Thymus (tissue), 11 donors: Measurements from ENCODE around the gene SWSAP1. TPM values are rescaled to one million over a fixed set of nuclear protein-coding genes. Genes with fewer than 3 reads are reported as not detected.

Experiments
- DNase-seq, 9 donors: peaks; one replicate each; pipeline ENCODE4 v3.0.0-alpha.2; 2013; ENCODE audit warnings: low spot score in 9 of 9, low read depth in 6 of 9, missing footprints in 1 of 9
- H3K27ac ChIP-seq, 2 donors: one replicate each; pipeline ENCODE4 v1.5.1; 2013; ENCODE audit warnings: control low read depth in 1 of 2, low read depth in 1 of 2, low read length in 1 of 2, mild to moderate bottlenecking in 1 of 2, moderate library complexity in 1 of 2
- H3K27me3 ChIP-seq, 2 donors: one replicate each; pipeline ENCODE4 v1.5.1; 2013; ENCODE audit warnings: low read length in 1 of 2; ENCODE audit not compliant: control insufficient read depth in 2 of 2, insufficient read depth in 1 of 2
- H3K36me3 ChIP-seq, 2 donors: one replicate each; pipeline ENCODE4 v1.5.1; 2013; ENCODE audit warnings: low read length in 1 of 2, mild to moderate bottlenecking in 1 of 2, moderate library complexity in 1 of 2; ENCODE audit not compliant: control insufficient read depth in 2 of 2, insufficient read depth in 2 of 2
- H3K4me1 ChIP-seq, 2 donors: one replicate each; pipeline ENCODE4 v1.5.1; 2013; ENCODE audit warnings: low read length in 2 of 2; ENCODE audit not compliant: control insufficient read depth in 2 of 2, insufficient read depth in 2 of 2
- H3K4me3 ChIP-seq, 2 donors: one replicate each; pipeline ENCODE4 v1.5.1; 2013; ENCODE audit warnings: low read length in 2 of 2, control low read depth in 1 of 2, mild to moderate bottlenecking in 1 of 2
- H3K9me3 ChIP-seq, 2 donors: one replicate each; pipeline ENCODE4 v1.5.1; 2013; ENCODE audit warnings: low read length in 1 of 2, mild to moderate bottlenecking in 1 of 2; ENCODE audit not compliant: control insufficient read depth in 2 of 2, insufficient read depth in 1 of 2
- WGBS: extraction: QIAGEN DNeasy Blood & Tissue Kit; methylation state at CpG from one replicate; pipeline ENCODE4 v1.1.7; 2013; 5-methylcytosine and 5-hydroxymethylcytosine counted together
- polyA plus RNA-seq: library from polyadenylated mRNA; stranded (reverse); fragments of 200-250 nt; gene quantifications from one replicate; pipeline ENCODE4 v1.2.3, GENCODE V29; 2013
- total RNA-seq: library from RNA; stranded (reverse); fragments of 120-200 nt; gene quantifications from one replicate; pipeline ENCODE4 v1.2.4, GENCODE V29; 2013
- donor health status: healthy.

The SWSAP1 gene
- total and polyA plus RNA-seq, 2 donors = 3.3 to 5.9 TPM

- 3% methylated on average over 54 of the region's 54 CpGs for WGBS
- peaks cover 30 to 45% of the 10 kb centered on the region in 2 donors for H3K27me3 ChIP-seq
- peak; percentile 90 to 99 (median 96) for DNase-seq
- peaks cover 6 to 14% of the 10 kb centered on the region in 2 donors for H3K36me3 ChIP-seq
- H3K4me3 ChIP-seq = peak overlapping the region; percentile 54 to 55
- peaks cover 13 to 48% of the 10 kb centered on the region in 2 donors for H3K4me1 ChIP-seq
- peak overlapping the region; percentile 87 to 90 for H3K27ac ChIP-seq
- H3K9me3 ChIP-seq = peaks cover 0 to 19% of the 10 kb centered on the region in 2 donors
Observed at GRCh38 chr19:11380653-11381537, 6.4 kb downstream of the SWSAP1 start.

- Histone ChIP-seq H3K9me3 (peaks cover 0 to 19% of the 10 kb centered on the region in 2 donors), H3K4me1 (peaks cover 8 to 32% of the 10 kb centered on the region in 2 donors), H3K27ac (no peak overlapping the region), H3K27me3 (peaks cover 32 to 59% of the 10 kb centered on the region in 2 donors), H3K36me3 (peaks cover 1 to 7% of the 10 kb centered on the region in 2 donors), H3K4me3 (peak overlapping the region in 1 of 2 donors; percentile 14)
- peak in 1 of 9 donors; percentile 42 for DNase-seq
- WGBS = 2% methylated on average over 65 of the region's 65 CpGs
Observed at GRCh38 chr19:11382898-11383705, 8.6 kb downstream of the SWSAP1 start.

GRCh38 chr19:11383706-11384048, 9.2 kb downstream of the SWSAP1 start:
- WGBS = 3% methylated on average over 9 of the region's 9 CpGs
- Histone ChIP-seq H3K27me3 (peaks cover 32 to 59% of the 10 kb centered on the region in 2 donors), H3K27ac (peak overlapping the region in 1 of 2 donors; percentile 5), H3K9me3 (peaks cover 0 to 19% of the 10 kb centered on the region in 2 donors), H3K4me3 (no peak overlapping the region), H3K36me3 (peaks cover 0 to 1% of the 10 kb centered on the region in 2 donors), H3K4me1 (peaks cover 8 to 32% of the 10 kb centered on the region in 2 donors)
- DNase-seq = no peak

- 97% methylated on average over 5 of the region's 5 CpGs for WGBS
- H3K27ac ChIP-seq = no peak overlapping the region
Observed at GRCh38 chr19:11384778-11385129, 10.3 kb downstream of the SWSAP1 start.

GRCh38 chr19:11387162-11388034, 12.9 kb downstream of the SWSAP1 start:
- Histone ChIP-seq H3K36me3 (no peaks in the 10 kb centered on the region), H3K4me1 (peaks cover 0 to 13% of the 10 kb centered on the region in 2 donors), H3K27me3 (peaks cover 25 to 48% of the 10 kb centered on the region in 2 donors), H3K27ac (no peak overlapping the region), H3K4me3 (no peak overlapping the region), H3K9me3 (peaks cover 0 to 16% of the 10 kb centered on the region in 2 donors)
- DNase-seq = peak in 1 of 9 donors; percentile 21
- 62% methylated on average over 19 of the region's 19 CpGs for WGBS

More at GRCh38 chr19:11384778-11385129, 10.3 kb downstream of the SWSAP1 start:
- Histone ChIP-seq H3K4me3 (no peak overlapping the region), H3K36me3 (no peaks in the 10 kb centered on the region), H3K9me3 (peaks cover 0 to 19% of the 10 kb centered on the region in 2 donors), H3K27me3 (peaks cover 32 to 59% of the 10 kb centered on the region in 2 donors), H3K4me1 (peaks cover 8 to 32% of the 10 kb centered on the region in 2 donors)
- no peak for DNase-seq

- Histone ChIP-seq H3K9me3 (peaks cover 0 to 5% of the 10 kb centered on the region in 2 donors), H3K27ac (no peak overlapping the region), H3K27me3 (peaks cover 2 to 18% of the 10 kb centered on the region in 2 donors), H3K4me1 (no peaks in the 10 kb centered on the region), H3K4me3 (no peak overlapping the region), H3K36me3 (no peaks in the 10 kb centered on the region)
- WGBS = 98% methylated on average over 2 of the region's 2 CpGs
- no peak for DNase-seq
Observed at GRCh38 chr19:11390359-11390758, 15.9 kb downstream of the SWSAP1 start.

- no peak overlapping the region for H3K4me3 ChIP-seq
- no peaks in the 10 kb centered on the region for H3K36me3 ChIP-seq
- H3K27me3 ChIP-seq = peaks cover 2 to 15% of the 10 kb centered on the region in 2 donors
- no peaks in the 10 kb centered on the region for H3K4me1 ChIP-seq
- DNase-seq = no peak
- WGBS = 88% methylated on average over 4 of the region's 4 CpGs
- peaks cover 0 to 5% of the 10 kb centered on the region in 2 donors for H3K9me3 ChIP-seq
- H3K27ac ChIP-seq = no peak overlapping the region
Observed at GRCh38 chr19:11390933-11391680, 16.6 kb downstream of the SWSAP1 start.

- Histone ChIP-seq H3K9me3 (no peaks in the 10 kb centered on the region), H3K36me3 (no peaks in the 10 kb centered on the region), H3K27me3 (peaks cover 0 to 6% of the 10 kb centered on the region in 2 donors), H3K4me1 (no peaks in the 10 kb centered on the region), H3K4me3 (no peak overlapping the region), H3K27ac (no peak overlapping the region)
- DNase-seq = no peak
- WGBS = 97% methylated on average over 22 of the region's 22 CpGs
Observed at GRCh38 chr19:11397089-11397610, 22.7 kb downstream of the SWSAP1 start.
